Activated CD8-positive, alpha-beta memory T cell treated with anti-CD3 and anti-CD28 coated beads, Interleukin-2, amount 50 U/mL, for 1 hour (primary cell): ENCODE results near the gene POU2F3.
"Not testable (repeated sequence)": the region's sequence is repeated elsewhere in the genome, so short reads cannot be mapped to it uniquely, and the experiment has no call there.

ENCODE experiments used
- DNase-seq: peaks from one replicate; pipeline ENCODE4 v3.0.0-alpha.2; 2020; ENCODE audit errors: extremely low read depth

Gene POU2F3

DNA sequence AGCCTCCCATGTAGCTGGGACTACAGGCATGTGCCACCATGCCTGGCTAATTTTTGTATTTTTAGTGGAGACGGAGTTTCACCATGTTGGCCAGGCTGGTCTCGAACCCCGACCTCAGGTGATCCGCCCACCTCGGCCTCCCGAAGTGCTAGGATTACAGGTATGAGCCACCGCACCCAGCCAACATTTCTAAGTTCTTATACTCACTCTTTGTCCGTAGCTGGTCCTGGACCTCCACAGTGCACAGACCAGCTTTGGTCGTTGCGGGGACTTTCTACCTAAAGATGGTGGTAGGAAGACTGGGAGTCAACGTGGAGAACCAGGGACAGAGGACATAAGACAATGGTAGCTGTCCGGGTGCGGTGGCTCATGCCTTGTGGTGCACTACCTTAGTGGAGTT, 13.4 kb downstream of the POU2F3 start:
- DNase-seq = not testable (repeated sequence)

DNA sequence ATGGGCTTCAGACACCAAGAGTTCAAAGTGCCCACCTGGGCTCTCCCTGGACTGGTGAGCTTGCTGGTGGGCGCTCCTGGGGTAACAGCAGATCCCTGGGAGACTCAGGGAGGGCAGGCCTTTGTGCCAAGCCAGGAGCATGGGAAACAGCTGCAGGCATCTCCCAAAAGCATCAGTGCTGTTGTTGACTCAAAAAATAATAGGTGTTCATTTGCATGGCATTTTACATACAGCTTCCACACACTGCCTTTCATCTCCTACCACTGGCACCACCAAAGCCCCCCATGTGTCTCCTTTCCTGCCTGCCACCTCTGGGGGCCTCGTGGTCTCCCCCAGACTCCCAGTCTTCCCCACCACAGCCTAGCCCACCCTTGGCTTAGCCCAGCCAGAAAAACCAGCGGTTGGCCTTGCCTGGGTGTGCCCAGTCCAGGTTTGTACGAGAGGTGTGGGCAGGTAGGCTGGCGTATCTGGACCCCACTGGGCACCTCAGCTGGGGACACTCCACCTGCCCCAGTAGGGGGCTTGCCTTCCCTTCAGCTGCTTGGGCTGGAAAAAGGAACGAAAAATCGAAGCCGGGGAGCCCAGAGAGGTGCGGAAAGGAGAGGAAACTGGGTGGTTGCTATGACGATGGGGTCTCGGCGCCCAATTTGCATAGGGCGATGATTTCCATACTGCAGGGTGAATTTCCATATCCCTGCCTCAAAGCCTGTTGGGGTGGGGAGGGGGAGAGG, 15.0 kb downstream of the POU2F3 start:
- no peak for DNase-seq

DNA sequence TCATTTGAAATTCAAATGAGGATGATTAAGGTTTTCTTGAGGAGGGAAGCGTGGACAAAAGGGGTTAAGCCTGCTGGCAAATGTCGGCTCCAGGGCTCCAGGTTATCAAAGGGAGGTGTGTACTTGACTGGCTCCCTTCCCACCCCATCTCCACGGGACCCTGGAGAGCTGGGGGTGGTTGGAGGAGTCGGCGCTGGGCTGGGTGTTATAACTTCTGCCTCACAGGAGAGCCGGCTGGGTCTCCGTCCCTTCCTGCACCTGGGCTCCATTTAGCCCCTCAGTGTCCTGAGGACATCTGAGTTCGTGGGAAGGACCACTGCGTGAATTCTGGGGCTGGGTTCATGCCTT, 15.6 kb downstream of the POU2F3 start:
- no peak for DNase-seq

DNA sequence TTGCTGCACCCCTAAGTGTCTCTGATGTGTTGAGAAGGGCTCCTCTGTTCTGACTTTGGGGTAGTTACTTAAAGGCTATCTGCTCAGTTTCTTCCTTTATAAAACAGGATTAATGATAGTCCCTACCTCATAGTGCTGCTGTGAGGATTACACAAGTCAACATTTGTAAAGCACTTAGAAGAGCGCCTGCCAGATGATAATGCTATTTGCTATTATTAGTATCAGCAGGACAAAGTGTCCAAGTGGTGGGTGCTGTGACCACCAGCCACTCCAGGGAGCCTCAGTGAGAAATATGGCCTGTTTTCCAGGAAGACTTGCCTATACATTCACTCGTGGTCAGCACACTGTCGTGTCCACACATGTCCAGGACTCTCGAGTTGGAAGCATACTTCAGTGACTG, 16.2 kb downstream of the POU2F3 start:
- no peak for DNase-seq

DNA sequence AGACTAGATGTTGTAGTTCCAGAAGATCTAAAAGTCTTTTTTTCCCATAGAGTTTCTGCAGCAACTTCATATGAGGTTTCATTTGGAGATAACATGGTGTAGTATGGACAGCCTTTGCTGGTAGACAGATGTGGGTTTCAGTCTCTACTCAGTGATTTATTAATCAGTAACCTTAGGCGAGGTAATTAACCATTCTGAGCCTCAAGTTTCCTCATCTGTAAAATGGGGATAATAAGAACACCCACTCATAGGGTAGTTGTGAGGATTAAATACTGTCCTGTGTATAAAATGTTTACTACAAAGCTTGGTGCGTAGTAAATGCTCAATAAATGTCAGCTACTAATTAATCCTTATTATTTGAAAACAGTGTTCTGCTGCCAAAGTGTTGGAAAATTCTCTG, 16.8 kb downstream of the POU2F3 start:
- no peak for DNase-seq

- DNase-seq = no peak
These were observed 17.4 kb downstream of the POU2F3 start for GRCh38 chr11:120257346-120257745.

DNA sequence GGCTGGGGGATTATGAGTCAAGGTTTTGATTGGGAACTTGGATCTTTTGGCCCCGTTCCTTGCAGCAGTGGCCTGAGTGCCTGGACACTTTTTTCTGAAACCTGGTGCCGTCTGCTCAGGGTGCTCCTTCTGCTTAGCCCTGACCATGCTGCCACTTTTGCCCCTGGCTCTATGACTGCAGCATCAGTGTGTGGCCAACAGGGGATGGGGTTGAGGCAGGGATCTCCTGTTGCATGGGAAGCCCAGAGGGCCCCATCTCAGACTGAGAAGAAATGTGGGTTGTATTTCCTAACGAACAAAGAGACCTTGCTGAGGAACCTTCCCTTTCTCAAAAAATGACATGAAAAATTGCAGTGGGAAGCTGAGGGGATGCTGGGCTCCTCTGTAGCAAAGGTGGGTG, 18.7 kb downstream of the POU2F3 start:
- DNase-seq = no peak

DNA sequence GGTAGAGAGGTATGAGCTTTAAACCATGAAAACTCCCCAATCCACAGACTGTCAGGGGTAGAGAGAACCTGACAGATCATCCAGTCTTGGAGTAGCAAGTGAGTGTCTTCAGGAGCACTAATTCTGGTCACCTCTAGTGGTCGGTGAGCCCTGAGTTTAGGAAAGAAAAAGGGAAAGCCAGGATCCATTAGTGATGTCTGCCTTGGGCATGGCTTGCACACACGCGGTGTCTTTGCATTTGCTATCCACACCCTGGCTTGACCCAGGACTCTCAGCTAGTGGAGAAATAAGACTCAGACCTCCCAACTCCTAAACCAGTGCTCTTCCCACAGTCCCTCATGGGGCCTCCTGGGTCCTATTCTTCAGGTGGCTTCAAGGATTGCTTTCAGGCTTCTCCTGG, 19.3 kb downstream of the POU2F3 start:
- no peak for DNase-seq

- DNase-seq = no peak
These were observed 20.1 kb downstream of the POU2F3 start for GRCh38 chr11:120259988-120260565.

DNA sequence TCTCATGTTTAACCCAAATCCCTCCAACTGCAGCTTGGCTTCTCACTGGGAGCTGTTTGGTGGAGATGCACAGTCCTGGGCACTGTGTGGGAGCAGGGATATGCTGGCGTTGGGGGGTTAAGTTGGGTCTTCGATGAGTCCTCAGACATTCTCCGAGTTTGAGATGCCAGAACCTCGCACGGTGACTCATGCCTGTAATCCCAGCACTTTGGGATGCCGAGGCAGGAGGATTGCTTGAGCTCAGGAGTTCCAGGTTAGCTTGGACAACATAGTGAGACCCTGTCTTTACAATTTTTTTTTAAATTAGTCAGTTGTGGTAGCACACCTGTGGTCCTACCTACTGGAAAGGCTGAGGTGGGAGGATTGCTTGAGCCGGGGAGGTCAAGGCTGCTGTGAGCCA, 20.7 kb downstream of the POU2F3 start:
- no peak for DNase-seq

DNA sequence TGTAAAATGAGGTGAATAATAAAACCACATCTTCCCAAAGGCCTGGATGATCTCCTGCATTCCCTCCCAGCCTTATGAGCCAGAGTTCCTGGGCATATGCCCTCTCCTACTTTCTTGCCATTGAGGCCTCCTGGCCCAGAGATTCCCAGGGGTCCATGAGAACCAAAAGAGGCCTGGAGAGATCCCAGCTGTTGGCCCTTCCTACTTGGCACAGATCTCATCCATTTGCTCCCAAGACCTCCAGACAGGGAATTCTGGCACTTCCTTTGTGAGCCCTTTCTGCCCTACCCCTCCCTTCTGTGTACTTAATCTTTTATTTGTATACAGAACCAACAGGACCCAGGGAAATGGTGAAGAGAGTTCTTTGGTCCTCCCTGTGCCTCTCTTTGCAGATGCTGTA, 21.4 kb downstream of the POU2F3 start:
- DNase-seq = no peak

DNA sequence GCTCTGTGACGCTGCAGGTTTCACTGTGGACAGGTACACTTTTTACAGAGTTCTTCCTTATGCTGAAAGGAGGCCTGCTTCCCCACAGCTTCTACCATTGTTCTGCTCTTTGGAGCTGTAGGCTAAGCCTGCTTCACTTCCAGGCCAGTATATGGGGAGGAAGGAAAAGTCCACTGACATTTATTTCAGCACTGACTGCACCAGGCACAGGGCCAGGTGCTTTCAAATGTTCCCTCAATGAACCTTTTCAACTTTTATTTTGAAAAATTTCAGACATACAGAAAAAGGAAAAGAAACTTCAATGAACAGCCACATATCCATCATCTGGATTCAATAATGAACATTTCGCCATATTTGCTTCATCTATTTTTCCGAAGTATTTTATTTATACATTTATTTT, 22.0 kb downstream of the POU2F3 start:
- DNase-seq = no peak

DNA sequence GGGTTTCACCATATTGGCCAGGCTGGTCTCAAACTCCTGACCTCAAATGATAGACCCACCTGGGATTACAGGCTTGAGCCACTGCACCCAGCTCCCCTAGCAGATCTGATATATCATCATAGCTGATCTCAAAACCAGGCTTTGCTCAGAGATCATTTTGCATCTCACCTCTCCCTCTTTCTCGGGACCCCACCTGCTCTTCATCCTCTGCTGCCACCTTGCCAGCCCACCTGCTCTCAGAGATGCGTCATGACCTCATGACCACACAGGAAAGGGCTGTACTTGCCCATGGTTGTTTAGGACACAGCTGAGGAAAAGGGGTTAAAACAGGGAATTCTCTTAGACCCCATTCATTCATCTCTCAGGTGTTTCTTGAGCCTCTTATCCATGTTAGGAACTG, 27.4 kb downstream of the POU2F3 start:
- DNase-seq = no peak

- no peak for DNase-seq
These were observed 28.7 kb downstream of the POU2F3 start for GRCh38 chr11:120268686-120269085.

DNA sequence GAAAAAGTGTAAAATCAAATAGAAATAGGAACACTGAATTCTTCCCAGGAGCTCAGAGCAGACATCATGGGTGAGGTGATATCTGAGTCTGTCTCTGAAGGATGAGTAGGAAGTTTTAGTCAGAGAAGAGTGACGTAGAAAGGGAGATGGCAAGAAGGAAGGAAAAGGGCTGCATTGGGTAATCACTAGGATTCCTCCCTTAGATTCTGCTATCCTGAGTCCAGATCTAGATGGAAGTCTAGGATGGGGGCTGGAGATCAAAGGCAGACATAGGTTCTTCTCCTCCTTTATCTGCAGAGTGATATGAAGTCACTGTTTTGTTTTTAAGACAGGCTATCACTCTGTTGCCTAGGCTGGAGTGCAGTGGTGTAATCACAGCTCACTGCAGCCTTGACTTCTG, 30.4 kb downstream of the POU2F3 start:
- DNase-seq = no peak

- no peak for DNase-seq
These were observed 31.7 kb downstream of the POU2F3 start for GRCh38 chr11:120271672-120272071.

DNA sequence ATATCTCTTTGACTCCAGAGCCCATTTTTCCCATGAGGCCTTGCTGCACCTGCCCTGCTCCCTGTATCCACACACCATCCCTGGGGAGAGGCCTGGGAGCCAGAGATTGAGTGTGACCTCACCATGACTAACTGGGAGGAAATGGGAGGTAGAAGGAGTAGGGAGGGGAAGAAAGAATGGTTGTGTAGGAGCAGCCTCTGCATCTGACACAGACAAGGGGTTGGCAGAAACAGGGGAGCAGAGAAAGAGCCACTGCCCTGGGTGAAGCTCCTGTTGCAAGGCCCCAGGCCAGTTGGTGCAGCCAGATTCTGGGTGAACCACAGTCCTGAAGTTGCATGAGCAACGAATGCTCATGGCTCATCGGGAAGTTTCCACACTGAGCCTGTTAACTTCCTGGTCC, 32.4 kb downstream of the POU2F3 start:
- DNase-seq = no peak

- no peak for DNase-seq
These were observed 33.5 kb downstream of the POU2F3 start for GRCh38 chr11:120273432-120273831.

DNA sequence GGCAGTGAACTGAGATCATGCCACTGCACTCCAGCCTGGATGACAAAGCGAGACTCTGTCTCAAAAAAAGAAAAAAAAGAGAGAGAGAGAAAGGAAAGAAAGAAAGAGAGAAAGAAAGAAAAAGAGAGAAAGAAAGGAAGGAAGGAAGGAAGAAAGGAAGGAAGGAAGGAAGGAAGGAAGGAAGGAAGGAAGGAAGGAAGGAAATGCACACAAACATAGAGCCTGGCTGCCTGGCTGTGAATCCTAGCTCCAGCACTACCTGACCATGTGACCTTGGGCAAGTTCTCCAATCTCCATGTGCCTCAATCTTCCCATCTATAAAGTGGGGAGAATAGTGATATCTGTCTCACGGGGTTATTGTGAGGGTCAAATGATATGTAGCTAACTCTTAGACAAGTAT, 34.0 kb downstream of the POU2F3 start:
- DNase-seq = not testable (repeated sequence)

DNA sequence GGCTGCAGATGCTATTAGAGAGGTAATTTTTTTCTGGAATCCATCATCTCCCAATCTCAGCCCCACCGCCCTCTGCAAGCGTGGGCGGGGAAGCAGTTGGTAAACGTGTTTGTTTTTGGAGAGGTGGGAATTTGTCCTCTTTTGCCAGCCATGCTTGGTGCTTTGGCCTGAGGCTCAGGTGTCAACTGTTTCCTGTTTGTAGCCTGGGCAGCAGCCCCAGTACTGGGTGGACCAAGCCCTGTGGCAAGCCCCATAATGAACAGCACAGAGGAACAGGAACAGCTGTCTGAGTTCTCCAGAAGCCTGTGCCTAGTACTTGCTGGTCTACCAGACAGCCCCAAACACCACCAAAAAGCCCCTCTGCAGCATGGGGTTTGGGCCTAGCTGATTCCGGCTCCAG, 39.6 kb downstream of the POU2F3 start:
- no peak for DNase-seq

GRCh38 chr11:120280600-120281051, 40.7 kb downstream of the POU2F3 start:
- no peak for DNase-seq

GRCh38 chr11:120281143-120281795, 41.3 kb downstream of the POU2F3 start:
- DNase-seq = no peak

- DNase-seq = no peak
These were observed 43.2 kb downstream of the POU2F3 start for GRCh38 chr11:120283124-120283523.
